Spinal cord (tissue), 10 donors: Measurements from ENCODE around the gene MYH9. TPM values are rescaled to one million over a fixed set of nuclear protein-coding genes. Genes with fewer than 3 reads are reported as not detected.
A peak's percentile ranks its signal among the peaks of the same experiment; 100 is the strongest.
"Not testable (repeated sequence)": the region's sequence is repeated elsewhere in the genome, so short reads cannot be mapped to it uniquely, and the experiment has no call there.

Source experiments
- DNase-seq, 6 donors: peaks; one replicate each; pipeline versions ENCODE4 v3.0.0 to v3.0.0-alpha.2; 2013 to 2015; ENCODE audit warnings: low spot score in 6 of 6, low read depth in 4 of 6
- H3K27ac ChIP-seq: one replicate; pipeline ENCODE4 v1.5.1; 2013; ENCODE audit warnings: low read depth, low read length, control low read depth
- H3K27me3 ChIP-seq: one replicate; pipeline ENCODE4 v1.6.1; 2013; ENCODE audit warnings: low read length; ENCODE audit not compliant: control insufficient read depth, insufficient read depth
- H3K36me3 ChIP-seq: one replicate; pipeline ENCODE4 v1.6.1; 2013; ENCODE audit warnings: low read length; ENCODE audit not compliant: control insufficient read depth, insufficient read depth
- H3K4me1 ChIP-seq: one replicate; pipeline ENCODE4 v1.6.1; 2013; ENCODE audit warnings: low read length; ENCODE audit not compliant: control insufficient read depth, insufficient read depth
- H3K4me3 ChIP-seq: one replicate; pipeline ENCODE4 v1.5.1; 2013; ENCODE audit warnings: low read depth, low read length, control low read depth
- H3K9me3 ChIP-seq: one replicate; pipeline ENCODE4 v1.6.1; 2013; ENCODE audit warnings: low read length; ENCODE audit not compliant: control insufficient read depth, insufficient read depth
- WGBS: methylation state at CpG from one replicate; pipeline ENCODE4 v1.1.5; 2013; ENCODE audit warnings: missing lambda C conversion rate; ENCODE audit not compliant: insufficient coverage; 5-methylcytosine and 5-hydroxymethylcytosine counted together
- polyA plus RNA-seq, 2 donors: library from polyadenylated mRNA; unstranded; fragments of 120-200 nt; gene quantifications; one replicate each; pipeline ENCODE4 v1.2.1, GENCODE V29; 2013; ENCODE audit not compliant: insufficient read length in 2 of 2
- total RNA-seq, 2 donors: library from RNA; depleted of rRNA in 1 of 2; stranded (reverse); fragments of 120-200 nt in 1 of 2; fragments of >200 nt in 1 of 2; gene quantifications; one replicate each; pipeline versions ENCODE4 v1.2.3 to v1.2.4, GENCODE V29; 2013 to 2014
- donor health status: healthy.

MYH9 gene
- total and polyA plus RNA-seq, 4 donors, result 78.7 to 122 (median 88.2) TPM

GRCh38 chr22:36282328-36282831 lies 105.4 kb downstream of the MYH9 start:
- Histone ChIP-seq H3K9me3 (no peaks in the 10 kb centered on the region), H3K27me3 (no peaks in the 10 kb centered on the region), H3K4me3 (no peak overlapping the region), H3K4me1 (peaks cover 27% of the 10 kb centered on the region), H3K36me3 (peaks cover 58% of the 10 kb centered on the region), H3K27ac (no peak overlapping the region)
- DNase-seq, result peak in 1 of 6 donors; percentile 29
- 86% methylated on average over 23 of the region's 24 CpGs for WGBS

- DNase-seq, result no peak
- Histone ChIP-seq H3K27ac (no peak overlapping the region), H3K9me3 (no peaks in the 10 kb centered on the region), H3K4me3 (no peak overlapping the region), H3K36me3 (peaks cover 54% of the 10 kb centered on the region), H3K27me3 (no peaks in the 10 kb centered on the region), H3K4me1 (peaks cover 26% of the 10 kb centered on the region)
- WGBS, result 68% methylated on average over 12 of the region's 14 CpGs
Measured at GRCh38 chr22:36281781-36282327, 105.9 kb downstream of the MYH9 start.

DNA sequence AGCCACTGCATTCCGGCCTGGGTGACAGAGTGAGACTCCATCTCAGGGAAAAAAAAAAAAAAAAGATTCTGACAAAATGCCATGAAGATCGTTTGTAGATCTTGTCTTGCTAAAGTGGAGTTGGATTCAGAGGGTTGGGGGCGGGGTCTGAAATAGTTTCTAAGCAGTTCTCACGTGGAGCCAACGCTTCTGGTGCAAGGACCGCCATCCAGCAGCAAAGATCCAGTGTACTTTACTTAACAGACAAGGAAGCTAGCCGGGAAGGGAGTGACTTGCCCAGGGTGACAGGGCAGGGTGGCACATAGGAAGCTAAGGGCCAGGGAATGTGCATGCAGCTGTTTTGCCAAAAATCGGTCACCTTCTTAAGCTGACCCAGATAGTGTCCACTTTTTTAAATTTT lies 107.4 kb downstream of the MYH9 start:
- 82% methylated on average over 3 of the region's 8 CpGs for WGBS
- Histone ChIP-seq H3K36me3 (peaks cover 39% of the 10 kb centered on the region), H3K27ac (no peak overlapping the region)

DNA sequence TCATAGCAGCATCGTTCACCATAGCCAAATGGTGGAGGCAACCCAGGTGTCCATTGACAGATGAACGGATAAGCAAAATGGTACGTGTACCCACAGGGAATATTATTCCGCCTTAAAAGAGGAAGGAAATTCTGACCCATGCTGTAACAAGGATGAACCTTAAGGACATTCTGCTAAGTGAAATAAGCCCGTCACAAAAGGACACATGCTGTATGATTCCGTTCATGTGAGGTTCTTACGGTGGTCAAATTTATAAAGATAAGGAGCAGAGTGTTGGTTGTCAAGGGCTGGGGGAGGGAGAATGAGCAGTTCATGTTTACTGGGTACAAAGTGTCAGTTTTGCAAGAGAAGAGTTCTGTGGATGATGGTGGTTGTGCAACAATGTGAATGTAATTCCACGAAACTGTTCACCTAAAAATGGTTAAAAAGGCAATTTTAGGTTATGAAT lies 108.5 kb downstream of the MYH9 start:
- H3K27me3 ChIP-seq, result no peaks in the 10 kb centered on the region
- H3K36me3 ChIP-seq, result peaks cover 28% of the 10 kb centered on the region
- no peak overlapping the region for H3K4me3 ChIP-seq
- no peak for DNase-seq
- H3K9me3 ChIP-seq, result no peaks in the 10 kb centered on the region
- H3K27ac ChIP-seq, result no peak overlapping the region
- WGBS, result 92% methylated on average over 7 of the region's 8 CpGs
- H3K4me1 ChIP-seq, result peaks cover 17% of the 10 kb centered on the region

More for the DNA sequence above, 107.4 kb downstream of the MYH9 start:
- no peak overlapping the region for H3K4me3 ChIP-seq
- H3K4me1 ChIP-seq, result peaks cover 17% of the 10 kb centered on the region
- DNase-seq, result no peak
- H3K9me3 ChIP-seq, result no peaks in the 10 kb centered on the region
- no peaks in the 10 kb centered on the region for H3K27me3 ChIP-seq

- Histone ChIP-seq H3K27ac (no peak overlapping the region), H3K27me3 (no peaks in the 10 kb centered on the region), H3K4me3 (no peak overlapping the region), H3K9me3 (no peaks in the 10 kb centered on the region), H3K36me3 (peaks cover 18% of the 10 kb centered on the region), H3K4me1 (peaks cover 17% of the 10 kb centered on the region)
- DNase-seq, result peak in 3 of 6 donors; percentile 26 to 74 (median 66)
- 30% methylated on average over 14 of the region's 18 CpGs for WGBS
Measured at GRCh38 chr22:36277482-36278291, 110.1 kb downstream of the MYH9 start.

GRCh38 chr22:36274531-36274930 lies 113.2 kb downstream of the MYH9 start:
- DNase-seq, result no peak
- Histone ChIP-seq H3K4me1 (peaks cover 7% of the 10 kb centered on the region), H3K27me3 (no peaks in the 10 kb centered on the region), H3K4me3 (no peak overlapping the region), H3K27ac (no peak overlapping the region), H3K36me3 (no peaks in the 10 kb centered on the region), H3K9me3 (no peaks in the 10 kb centered on the region)
- 91% methylated on average over 4 of the region's 5 CpGs for WGBS

GRCh38 chr22:36271951-36272350 lies 115.8 kb downstream of the MYH9 start:
- H3K9me3 ChIP-seq, H3K27ac ChIP-seq, H3K4me3 ChIP-seq, H3K4me1 ChIP-seq, DNase-seq, H3K27me3 ChIP-seq, H3K36me3 ChIP-seq: not testable (repeated sequence)
- WGBS, result 89% methylated on average over 3 of the region's 5 CpGs

GRCh38 chr22:36271231-36271630 lies 116.5 kb downstream of the MYH9 start:
- H3K9me3 ChIP-seq, H3K4me1 ChIP-seq, H3K27me3 ChIP-seq, DNase-seq, H3K27ac ChIP-seq, H3K4me3 ChIP-seq, H3K36me3 ChIP-seq: not testable (repeated sequence)
- WGBS, result 86% methylated on average over 4 of the region's 7 CpGs

DNA sequence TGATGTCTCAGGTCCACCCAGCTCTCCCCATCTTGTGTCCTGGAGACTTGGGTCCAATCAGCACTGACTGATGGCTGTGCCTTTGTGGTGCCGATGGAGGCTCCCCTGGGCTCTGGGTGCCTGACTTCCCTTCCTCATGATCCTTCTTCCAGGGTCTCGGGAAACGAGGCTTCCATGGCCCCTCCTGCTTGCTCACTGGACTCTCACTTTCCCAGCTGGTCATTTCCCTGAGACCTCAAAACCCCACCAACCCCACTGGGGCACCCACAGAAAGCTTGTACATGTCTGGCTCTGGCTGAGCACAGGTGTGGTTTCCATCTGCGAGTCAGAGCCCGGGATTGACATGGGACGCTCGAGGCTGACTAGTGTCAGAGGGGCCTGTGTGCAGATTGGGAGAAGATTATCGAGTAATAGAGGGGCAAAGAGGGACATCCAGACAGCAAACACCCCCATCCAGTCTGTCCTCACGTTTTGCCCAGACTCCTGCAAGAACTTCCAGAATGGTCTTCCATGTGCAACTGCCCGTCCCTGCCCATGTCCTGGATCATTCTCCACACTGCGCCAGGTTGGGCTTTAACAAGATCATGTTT lies 119.8 kb downstream of the MYH9 start:
- no peaks in the 10 kb centered on the region for H3K4me1 ChIP-seq
- 94% methylated on average over 6 of the region's 11 CpGs for WGBS

More for the DNA sequence above, 119.8 kb downstream of the MYH9 start:
- Histone ChIP-seq H3K36me3 (no peaks in the 10 kb centered on the region), H3K27ac (no peak overlapping the region), H3K27me3 (no peaks in the 10 kb centered on the region), H3K4me3 (no peak overlapping the region), H3K9me3 (no peaks in the 10 kb centered on the region)
- no peak for DNase-seq
